Stomach (tissue), 9 donors: ENCODE data around the gene DEPDC5. TPM values are rescaled to one million over a fixed set of nuclear protein-coding genes. Genes with fewer than 3 reads are reported as not detected.

Source experiments
- DNase-seq, 2 donors: peaks; one replicate each; pipeline versions ENCODE4 v3.0.0 to v3.0.0-alpha.2; 2013 to 2019
- H3K27ac ChIP-seq, 5 donors: fragments of 200-600 bp in 4 of 5; sonication (generic) in 4 of 5; one replicate each; pipeline ENCODE4 v1.5.1; 2013 to 2019; ENCODE audit warnings: mild to moderate bottlenecking in 1 of 5, moderate library complexity in 1 of 5
- H3K27me3 ChIP-seq, 3 donors: fragments of 200-600 bp; sonication (generic); one replicate each; pipeline ENCODE4 v1.5.1; 2017 to 2019; ENCODE audit warnings: mixed run types in 1 of 3
- H3K36me3 ChIP-seq, 4 donors: fragments of 200-600 bp; sonication (generic); 1 replicate in 3 of 4; 2 replicates in 1 of 4; pipeline ENCODE4 v1.5.1; 2016 to 2019
- H3K4me1 ChIP-seq, 4 donors: fragments of 200-600 bp; sonication (generic); one replicate each; pipeline ENCODE4 v1.5.1; 2016 to 2019
- H3K4me3 ChIP-seq, 4 donors: fragments of 200-600 bp; sonication (generic) in 3 of 4; one replicate each; pipeline ENCODE4 v1.5.1; 2016 to 2019; ENCODE audit warnings: mild to moderate bottlenecking in 1 of 4
- H3K9me3 ChIP-seq, 4 donors: fragments of 200-600 bp; sonication (generic); one replicate each; pipeline ENCODE4 v1.5.1; 2016 to 2019
- CTCF ChIP-seq, 7 experiments: fragments of 450-650 bp in 4 of 7; fragments of 200-600 bp in 3 of 7; sonication (generic) in 3 of 7; IDR thresholded peaks; one replicate each; pipeline ENCODE4 v1.5.1; 2016 to 2019; ENCODE audit warnings: antibody characterized with exemption in 7 of 7, control low read depth in 2 of 7, mild to moderate bottlenecking in 1 of 7
- EP300 ChIP-seq: sonication (generic); formaldehyde crosslinking; IDR thresholded peaks from one replicate; pipeline ENCODE4 v1.6.1; 2017; ENCODE audit warnings: antibody characterized with exemption
- POLR2A ChIP-seq, 4 donors: fragments of 450-650 bp; IDR thresholded peaks; one replicate each; pipeline ENCODE4 v1.6.1; 2016; ENCODE audit warnings: antibody characterized with exemption in 4 of 4, control low read depth in 2 of 4, mild to moderate bottlenecking in 1 of 4, moderate library complexity in 1 of 4
- POLR2AphosphoS5 ChIP-seq, 3 donors: sonication (generic); formaldehyde crosslinking; IDR thresholded peaks; one replicate each; pipeline ENCODE4 v1.6.1; 2016; ENCODE audit warnings: antibody characterized with exemption in 3 of 3
- WGBS, 5 donors: extraction: QIAGEN DNeasy Blood & Tissue Kit in 3 of 5; methylation state at CpG; one replicate each; pipeline versions ENCODE4 v1.1.5 to v1.1.7; 2013 to 2018; 5-methylcytosine and 5-hydroxymethylcytosine counted together
- intact Hi-C: fragments of 100-400 bp; cut with DNase I; formaldehyde crosslinking; loops from one replicate; pipeline ENCODE4 v1.15.1; 2023; ENCODE audit warnings: low total_unique reads
- polyA plus RNA-seq, 3 donors: library from polyadenylated mRNA; stranded (reverse); fragments of 200-250 nt; gene quantifications; one replicate each; pipeline ENCODE4 v1.2.3, GENCODE V29; 2013
- total RNA-seq, 5 donors: library from RNA; depleted of rRNA; stranded (reverse); fragments of >200 nt; gene quantifications; one replicate each; pipeline versions ENCODE4 v1.1.0 to v1.2.3, GENCODE V29; 2014 to 2016
- donor health status: healthy with polysubstance abuse.
- donor health status: Bipolar disorder and iron deficiency.
- donor health status: healthy.

The DEPDC5 gene
- total and polyA plus RNA-seq, 8 donors: 4.7 to 39.1 (median 20.2) TPM

GRCh38 chr22:31866918-31867317 is 113.1 kb downstream of the DEPDC5 start:
- 65 to 93% (median 80%) methylated on average over 4 of the region's 4 CpGs for WGBS, 5 donors
- Histone ChIP-seq H3K4me1 (peaks cover 0 to 6% (median 0%) of the 10 kb centered on the region in 4 donors), H3K36me3 (peaks cover 5 to 78% (median 64%) of the 10 kb centered on the region in 4 donors), H3K9me3 (no peaks in the 10 kb centered on the region), H3K4me3 (no peak overlapping the region), H3K27ac (no peak overlapping the region), H3K27me3 (no peaks in the 10 kb centered on the region)
- TF ChIP-seq POLR2A (IDR thresholded peaks at IDR 0.05) (no peak), CTCF (IDR thresholded peaks at IDR 0.05) (no peak), EP300 (no peak), POLR2AphosphoS5 (IDR thresholded peaks at IDR 0.05) (no peak)
- intact Hi-C loops: no loop called here
- DNase-seq: no peak

DNA sequence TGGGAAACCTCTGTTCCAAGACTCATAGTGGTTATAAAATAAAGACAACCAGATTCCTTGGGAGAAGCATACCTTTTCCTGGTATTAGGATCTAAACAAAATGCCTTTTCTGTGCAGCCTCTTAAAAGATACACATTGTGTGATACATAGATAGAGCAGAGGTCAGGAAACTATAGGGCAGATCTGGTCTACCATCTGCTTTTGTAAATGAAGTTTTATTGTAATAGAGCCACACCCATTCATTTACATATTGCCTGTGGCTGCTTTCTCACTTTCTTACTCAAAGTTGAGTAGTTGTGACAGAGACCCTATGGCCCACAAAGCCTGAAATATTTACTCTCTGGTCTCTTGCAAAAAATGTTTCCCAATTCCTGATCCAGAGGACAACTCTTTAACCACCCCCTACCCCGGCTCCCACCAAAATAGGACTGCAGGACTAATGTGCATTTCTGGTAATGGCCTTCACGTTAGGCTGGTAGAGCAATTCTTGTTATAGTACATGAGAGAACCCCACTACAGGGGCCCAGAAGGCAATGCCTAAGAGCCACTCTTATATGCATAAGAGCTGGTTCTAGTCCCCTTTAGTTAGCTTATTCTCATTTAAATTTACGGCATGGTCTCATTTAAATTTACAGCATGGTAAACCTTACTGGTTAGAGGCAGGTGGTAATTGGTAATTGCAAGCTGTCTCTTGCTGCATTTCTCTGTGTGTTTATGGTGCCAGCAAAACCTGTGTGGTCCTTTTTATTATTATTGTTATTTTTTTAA is 113.8 kb downstream of the DEPDC5 start:
- no peak overlapping the region for H3K27ac ChIP-seq
- no peaks in the 10 kb centered on the region for H3K27me3 ChIP-seq
- H3K36me3 ChIP-seq: peaks cover 5 to 79% (median 67%) of the 10 kb centered on the region in 4 donors
- no peak overlapping the region for H3K4me3 ChIP-seq
- intact Hi-C loops: no loop called here
- 86 to 98% (median 95%) methylated on average over 3 of the region's 3 CpGs for WGBS, 5 donors
- H3K4me1 ChIP-seq: peaks cover 0 to 12% (median 0%) of the 10 kb centered on the region in 4 donors
- TF ChIP-seq EP300 (no peak), POLR2A (IDR thresholded peaks at IDR 0.05) (no peak), CTCF (IDR thresholded peaks at IDR 0.05) (no peak), POLR2AphosphoS5 (IDR thresholded peaks at IDR 0.05) (no peak)
- DNase-seq: no peak
- H3K9me3 ChIP-seq: no peaks in the 10 kb centered on the region

- Histone ChIP-seq H3K27me3 (no peaks in the 10 kb centered on the region), H3K9me3 (no peaks in the 10 kb centered on the region), H3K4me3 (no peak overlapping the region), H3K36me3 (peaks cover 11 to 88% (median 80%) of the 10 kb centered on the region in 4 donors), H3K27ac (no peak overlapping the region), H3K4me1 (peaks cover 0 to 12% (median 0%) of the 10 kb centered on the region in 4 donors)
- intact Hi-C loops: loop anchor here (10.0 kb wide), 1 partner anchor 95 kb away; no protein-coding TSS in a partner anchor
- TF ChIP-seq CTCF (IDR thresholded peaks at IDR 0.05): no peak
- TF ChIP-seq EP300: no peak
- TF ChIP-seq POLR2A (IDR thresholded peaks at IDR 0.05): no peak
- TF ChIP-seq POLR2AphosphoS5 (IDR thresholded peaks at IDR 0.05): no peak
- 75 to 88% (median 86%) methylated on average over 5 of the region's 5 CpGs for WGBS, 5 donors
- DNase-seq: no peak
Observed at GRCh38 chr22:31869739-31870138, 115.9 kb downstream of the DEPDC5 start.

DNA sequence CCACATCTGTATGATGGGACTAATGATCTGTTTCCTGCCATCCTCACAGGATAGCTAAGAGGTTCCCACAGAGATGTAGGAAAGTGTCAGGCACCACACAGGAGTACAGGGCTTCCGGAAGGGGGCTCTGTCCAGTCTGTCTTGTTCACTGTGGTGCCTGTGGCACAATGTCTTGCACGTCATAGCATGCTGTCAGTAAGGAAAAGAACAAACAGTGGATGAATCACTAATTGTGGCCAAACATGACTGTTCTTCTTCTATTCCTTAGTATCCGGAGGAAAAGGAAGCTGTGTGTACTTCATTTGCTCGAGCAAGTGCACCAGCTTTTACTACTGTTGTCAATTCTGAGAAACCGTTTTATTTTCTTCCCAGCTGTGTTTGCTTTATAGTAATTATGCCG is 117.1 kb downstream of the DEPDC5 start:
- TF ChIP-seq EP300 (no peak), POLR2A (IDR thresholded peaks at IDR 0.05) (no peak), POLR2AphosphoS5 (IDR thresholded peaks at IDR 0.05) (no peak), CTCF (IDR thresholded peaks at IDR 0.05) (no peak)
- 64 to 81% (median 75%) methylated on average over 6 of the region's 6 CpGs for WGBS, 5 donors
- peaks cover 0 to 12% (median 0%) of the 10 kb centered on the region in 4 donors for H3K4me1 ChIP-seq

More for the DNA sequence above, 117.1 kb downstream of the DEPDC5 start:
- no peak for DNase-seq
- intact Hi-C loops: loop anchor here (10.0 kb wide), 1 partner anchor 94 kb away; no protein-coding TSS in a partner anchor
- Histone ChIP-seq H3K36me3 (peaks cover 12 to 86% (median 77%) of the 10 kb centered on the region in 4 donors), H3K9me3 (no peaks in the 10 kb centered on the region), H3K27me3 (no peaks in the 10 kb centered on the region), H3K4me3 (no peak overlapping the region), H3K27ac (peak overlapping the region in 2 of 5 donors; percentile 14 to 28)
